Inferior parietal cortex (tissue), 1 donor: ENCODE results near the gene RD3L.

Experiments
- DNase-seq: peaks from one replicate; pipeline ENCODE4 v3.0.0-alpha.2; 2016; ENCODE audit errors: extremely low spot score

The RD3L gene

DNA sequence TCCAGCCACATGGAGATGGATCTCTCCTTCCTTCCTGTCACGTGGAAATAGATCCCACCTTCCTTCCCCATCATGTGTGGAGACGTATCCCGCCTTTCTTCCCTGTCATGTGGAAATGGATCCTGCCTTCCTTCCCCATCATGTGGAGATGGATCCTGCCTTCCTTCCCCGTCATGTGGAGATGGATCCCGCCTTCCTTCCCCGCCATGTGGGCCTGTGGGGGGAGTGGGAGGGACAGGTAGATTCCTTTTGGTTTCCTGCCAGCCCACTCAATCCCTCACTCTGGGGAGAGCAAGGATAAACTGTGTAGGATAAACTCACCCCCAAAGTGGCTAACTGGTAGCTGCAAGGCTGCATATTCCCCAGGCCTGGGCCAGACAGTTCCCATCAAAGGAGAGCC is 45.8 kb downstream of the RD3L start:
- DNase-seq, result no peak

GRCh38 chr14:103894723-103895059 is 47.6 kb downstream of the RD3L start:
- DNase-seq, result no peak

- no peak for DNase-seq
Observed at GRCh38 chr14:103894034-103894722, 48.2 kb downstream of the RD3L start.

DNA sequence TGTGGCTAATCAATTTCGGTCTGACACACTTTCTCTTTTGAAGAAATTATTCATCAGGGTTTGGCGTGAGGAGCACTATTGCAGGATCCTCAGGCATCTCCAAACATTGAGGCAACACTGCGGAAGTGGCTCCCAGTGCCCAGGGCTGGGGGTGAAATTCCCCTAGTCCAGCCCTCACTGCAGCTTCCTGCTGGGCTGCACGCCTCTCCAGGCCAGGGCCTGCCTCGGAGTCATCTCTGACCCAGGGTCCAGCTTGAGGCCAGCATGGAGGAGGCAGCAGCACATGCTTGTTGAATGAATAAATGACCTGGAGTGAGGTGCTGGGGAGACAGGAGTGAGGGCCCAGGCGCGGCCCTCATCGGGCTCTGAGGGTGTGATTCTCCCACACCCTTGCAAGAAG is 50.1 kb downstream of the RD3L start:
- no peak for DNase-seq

DNA sequence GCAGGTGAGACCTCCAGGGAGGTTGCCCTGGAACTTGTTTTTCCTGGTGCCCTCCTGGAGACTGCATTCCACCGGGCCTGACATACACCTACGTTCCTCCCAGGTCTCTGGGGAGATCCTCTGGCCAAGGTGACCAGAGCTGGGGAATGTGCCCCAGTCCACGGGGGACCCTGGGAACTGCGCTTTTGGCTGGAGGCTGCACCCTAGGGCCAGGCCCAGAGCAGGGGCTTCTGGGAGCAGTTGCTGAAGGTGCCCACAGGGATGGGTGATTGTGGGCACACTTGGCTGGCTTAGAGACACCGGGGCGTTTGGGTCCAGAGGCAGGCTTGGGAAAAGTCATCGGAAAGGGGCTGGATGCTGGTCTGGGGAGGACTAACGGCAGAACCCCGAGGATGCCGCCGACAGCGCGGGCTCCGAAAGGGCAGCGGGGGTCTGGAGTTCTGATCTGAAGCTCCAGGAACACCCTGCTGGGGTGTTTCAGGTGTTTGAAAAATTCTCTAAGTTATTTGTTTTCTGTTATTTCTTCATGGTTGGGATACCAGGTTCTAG is 50.6 kb downstream of the RD3L start:
- DNase-seq, result no peak

GRCh38 chr14:103890821-103891666 is 51.3 kb downstream of the RD3L start:
- no peak for DNase-seq
